ENCODE measurements around the gene KDM5A.

DNA sequence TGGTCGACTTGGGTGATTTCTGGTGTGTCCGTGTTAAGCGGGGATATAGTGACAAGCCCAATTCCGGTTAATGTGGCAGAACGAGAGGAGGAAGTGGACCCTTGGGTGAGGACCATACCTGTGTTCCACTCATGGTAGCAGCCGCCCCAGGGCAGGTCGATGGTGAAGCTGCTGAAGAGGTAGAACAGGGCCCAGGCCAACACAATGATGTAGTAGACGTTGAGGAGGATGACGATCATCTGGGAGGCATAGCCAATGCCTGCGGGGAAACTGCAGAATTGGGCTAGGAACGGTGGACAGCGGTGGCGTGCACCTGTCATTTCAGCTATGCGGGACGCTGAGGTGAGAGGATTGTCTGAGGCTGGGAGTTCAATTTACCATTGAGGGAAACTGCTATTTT is 146.6 kb downstream of the KDM5A start:
- TF ChIP-seq, protein P1, sequence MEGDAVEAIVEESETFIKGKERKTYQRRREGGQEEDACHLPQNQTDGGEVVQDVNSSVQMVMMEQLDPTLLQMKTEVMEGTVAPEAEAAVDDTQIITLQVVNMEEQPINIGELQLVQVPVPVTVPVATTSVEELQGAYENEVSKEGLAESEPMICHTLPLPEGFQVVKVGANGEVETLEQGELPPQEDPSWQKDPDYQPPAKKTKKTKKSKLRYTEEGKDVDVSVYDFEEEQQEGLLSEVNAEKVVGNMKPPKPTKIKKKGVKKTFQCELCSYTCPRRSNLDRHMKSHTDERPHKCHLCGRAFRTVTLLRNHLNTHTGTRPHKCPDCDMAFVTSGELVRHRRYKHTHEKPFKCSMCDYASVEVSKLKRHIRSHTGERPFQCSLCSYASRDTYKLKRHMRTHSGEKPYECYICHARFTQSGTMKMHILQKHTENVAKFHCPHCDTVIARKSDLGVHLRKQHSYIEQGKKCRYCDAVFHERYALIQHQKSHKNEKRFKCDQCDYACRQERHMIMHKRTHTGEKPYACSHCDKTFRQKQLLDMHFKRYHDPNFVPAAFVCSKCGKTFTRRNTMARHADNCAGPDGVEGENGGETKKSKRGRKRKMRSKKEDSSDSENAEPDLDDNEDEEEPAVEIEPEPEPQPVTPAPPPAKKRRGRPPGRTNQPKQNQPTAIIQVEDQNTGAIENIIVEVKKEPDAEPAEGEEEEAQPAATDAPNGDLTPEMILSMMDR (conservative IDR thresholded peaks at IDR 0.05; ENCODE audit: low read length): no peak
- no peak for TF ChIP-seq EZH2phosphoT487 (IDR thresholded peaks at IDR 0.05; ENCODE audit: borderline replicate concordance, low read depth, low read length)
